ENCODE data around the gene SAYSD1. TPM values are rescaled to one million over a fixed set of nuclear protein-coding genes. Genes with fewer than 3 reads are reported as not detected.

Gene SAYSD1
- total RNA-seq, 1 experiment from 2014 or later = 9.4 TPM

GRCh38 chr6:39080246-39080875 is 34.6 kb downstream of the SAYSD1 start:
- H3K23ac ChIP-seq (ENCODE audit: insufficient read length, low read depth, low read length) = no peak overlapping the region
- no peaks in the 10 kb centered on the region for H3K9me3 Mint-ChIP-seq
- H3K36me3 Mint-ChIP-seq (ENCODE audit: insufficient read depth in 1 of 3, low read depth in 3 of 3) = no peaks in the 10 kb centered on the region; a peak in 1 of 7 replicates
- no peaks in the 10 kb centered on the region for H3K9me3 ChIP-seq (ENCODE audit: control insufficient read depth, low read depth, low read length)
- H3K27ac ChIP-seq (ENCODE audit: insufficient read length, low read depth, low read length) = no peak overlapping the region
- no peak overlapping the region for H2BK12ac ChIP-seq (ENCODE audit: insufficient read length, low read depth, low read length)
- peaks cover 15 to 17% of the 10 kb centered on the region in 2 experiments for H3K4me1 Mint-ChIP-seq
- no peak overlapping the region for H3K14ac ChIP-seq (ENCODE audit: insufficient read depth, low read length)
- no peak overlapping the region for H2AFZ ChIP-seq (ENCODE audit: low read length)
- no peak overlapping the region for H2AK5ac ChIP-seq (ENCODE audit: insufficient read length, low read length)
- no peak overlapping the region for H3K4me2 ChIP-seq (ENCODE audit: insufficient read depth, insufficient read length, low read length)
- no peak overlapping the region for H3K9ac ChIP-seq (ENCODE audit: extremely low read depth, insufficient read length, low read length)
- no peaks in the 10 kb centered on the region for H3K79me1 ChIP-seq (ENCODE audit: insufficient read depth, low read depth, low read length, poor library complexity, severe bottlenecking)
- peak; percentile 12 for DNase-seq
- no peak overlapping the region for H2BK5ac ChIP-seq (ENCODE audit: insufficient read length, low read length)
- no peak overlapping the region for H2BK120ac ChIP-seq (ENCODE audit: low read depth, low read length, poor library complexity, severe bottlenecking)
- no peak overlapping the region for H3K56ac ChIP-seq (ENCODE audit: insufficient read length, low read depth, low read length)
- H3K23me2 ChIP-seq (ENCODE audit: insufficient read length, low read depth, low read length, poor library complexity, severe bottlenecking) = no peaks in the 10 kb centered on the region
- WGBS (ENCODE audit: extremely low coverage, insufficient read length, low lambda C conversion rate) = no CpG with 5 or more reads among the region's 5 CpGs
- H3K27me3 Mint-ChIP-seq (ENCODE audit: low read depth) = peaks cover 13% of the 10 kb centered on the region
- no peak overlapping the region for H3K27ac Mint-ChIP-seq
- no peak overlapping the region for H2BK15ac ChIP-seq (ENCODE audit: low read depth, low read length)
- H3K4me1 ChIP-seq (ENCODE audit: insufficient read depth, low read length) = no peaks in the 10 kb centered on the region
- no peak overlapping the region for H3T11ph ChIP-seq (ENCODE audit: low read length)
- H3K18ac ChIP-seq (ENCODE audit: insufficient read length, low read depth, low read length) = no peak overlapping the region
- no peaks in the 10 kb centered on the region for H4K20me1 ChIP-seq (ENCODE audit: control insufficient read depth, insufficient read depth, insufficient read length)
- H3K79me2 ChIP-seq (ENCODE audit: insufficient read depth, low read length) = no peaks in the 10 kb centered on the region
- H3K27me3 ChIP-seq (ENCODE audit: insufficient read depth, low read length) = no peaks in the 10 kb centered on the region
- no peak overlapping the region for H4K91ac ChIP-seq (ENCODE audit: insufficient read length, low read depth, low read length)
- H4K5ac ChIP-seq (ENCODE audit: insufficient read length, low read depth, low read length) = no peak overlapping the region
- no peak for TF ChIP-seq CTCF (conservative IDR thresholded peaks at IDR 0.05)
- no peak overlapping the region for H3K4ac ChIP-seq (ENCODE audit: low read depth, low read length)
- H2BK20ac ChIP-seq (ENCODE audit: low read depth, low read length, poor library complexity, severe bottlenecking) = no peak overlapping the region
- no peak overlapping the region for H3K4me3 Mint-ChIP-seq
- no peak overlapping the region for H4K8ac ChIP-seq (replicated peaks; ENCODE audit: insufficient read length, low read depth, low read length)

Measured in H9 (cell line).